ENCODE measurements around the gene FAM168A.

Gene FAM168A

DNA sequence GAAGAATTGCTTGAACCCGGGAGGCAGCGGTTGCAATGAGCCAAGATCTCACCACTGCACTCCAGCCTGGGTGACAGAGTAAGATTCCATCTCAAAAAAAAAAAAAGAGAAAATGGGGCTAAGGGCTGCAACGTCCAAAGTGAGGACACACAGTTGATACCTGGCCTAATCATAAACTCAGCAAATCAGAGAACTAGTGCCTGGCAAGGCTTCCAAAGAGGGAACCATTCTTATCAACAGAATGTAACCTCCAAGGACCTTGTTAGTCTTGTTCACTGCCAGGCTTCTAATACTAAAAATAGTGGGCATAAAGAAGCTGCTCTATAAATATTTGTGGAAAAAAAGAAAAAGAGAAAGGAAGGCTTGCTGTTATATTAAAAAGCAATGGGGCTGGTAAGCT lies 42.3 kb downstream of the FAM168A start:
- no peak for DNase-seq (ENCODE audit: low spot score)

DNA sequence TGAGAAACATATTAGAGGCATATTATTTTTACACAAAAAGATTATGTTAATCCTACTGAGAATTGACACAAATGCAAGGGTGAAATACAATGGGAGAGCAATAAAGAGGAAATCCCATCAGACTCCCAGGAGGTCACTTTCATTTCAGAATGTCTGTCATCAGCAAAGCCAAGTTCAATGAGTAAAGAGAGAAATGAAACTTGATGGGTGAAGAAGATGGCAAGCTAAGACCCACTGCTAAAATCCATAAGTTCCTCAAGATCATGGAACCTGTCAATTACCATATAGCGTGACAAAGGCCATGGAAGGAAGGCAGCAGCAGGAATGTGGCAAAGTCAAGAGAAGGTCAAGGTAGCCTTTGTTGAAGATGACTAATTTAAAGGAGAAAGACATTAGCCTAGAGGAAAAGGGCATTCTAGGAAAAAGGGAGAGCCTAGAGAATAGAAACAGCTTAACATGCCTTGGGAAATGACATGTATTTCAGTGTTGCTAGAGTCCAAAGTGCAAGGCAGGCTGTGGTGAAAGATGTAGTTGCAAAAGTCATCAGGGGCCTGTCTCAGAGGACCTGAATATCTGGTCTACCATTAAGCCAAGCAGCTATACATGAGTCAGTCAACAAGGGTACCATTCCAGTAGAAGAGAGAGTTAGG lies 43.1 kb downstream of the FAM168A start:
- DNase-seq (ENCODE audit: low spot score): no peak

DNA sequence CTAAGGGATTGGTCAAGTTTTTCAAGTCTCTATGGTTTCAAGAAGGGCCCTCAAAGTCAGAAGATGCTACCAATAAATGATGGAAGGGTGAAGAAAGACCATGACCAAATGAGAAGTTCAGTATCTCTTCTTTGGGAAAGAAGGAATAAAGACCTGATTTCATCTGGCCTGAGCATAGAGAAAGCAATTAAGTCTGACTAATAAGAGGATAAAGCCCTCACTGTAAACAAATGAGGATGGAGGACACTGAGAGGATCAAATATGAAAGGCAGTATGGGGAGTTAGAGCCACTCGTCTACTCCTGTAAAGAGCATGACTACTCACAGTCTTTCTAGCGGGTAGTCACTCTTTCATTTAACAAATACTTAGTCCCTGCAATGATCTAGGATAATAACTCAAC lies 44.6 kb downstream of the FAM168A start:
- DNase-seq (ENCODE audit: low spot score): no peak

DNA sequence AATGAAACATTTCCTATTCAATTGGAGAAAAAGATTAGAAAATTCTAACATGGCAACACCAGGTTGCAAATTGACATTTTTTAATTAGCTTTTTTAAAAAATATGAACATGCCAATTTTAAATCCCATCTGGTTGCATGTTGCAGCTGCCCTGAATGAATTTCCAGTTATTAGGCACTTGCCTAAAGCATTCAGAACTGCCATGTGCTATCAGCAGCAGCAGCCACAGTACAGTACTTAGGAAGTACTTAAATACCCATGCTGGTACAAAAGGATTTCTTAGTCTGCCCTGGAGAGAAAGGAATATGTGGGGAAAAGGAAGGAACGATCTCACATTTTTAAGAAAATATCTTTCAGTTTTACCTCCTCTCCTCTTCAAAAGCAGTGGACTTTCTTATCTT lies 46.2 kb downstream of the FAM168A start:
- DNase-seq (ENCODE audit: low spot score): no peak

DNA sequence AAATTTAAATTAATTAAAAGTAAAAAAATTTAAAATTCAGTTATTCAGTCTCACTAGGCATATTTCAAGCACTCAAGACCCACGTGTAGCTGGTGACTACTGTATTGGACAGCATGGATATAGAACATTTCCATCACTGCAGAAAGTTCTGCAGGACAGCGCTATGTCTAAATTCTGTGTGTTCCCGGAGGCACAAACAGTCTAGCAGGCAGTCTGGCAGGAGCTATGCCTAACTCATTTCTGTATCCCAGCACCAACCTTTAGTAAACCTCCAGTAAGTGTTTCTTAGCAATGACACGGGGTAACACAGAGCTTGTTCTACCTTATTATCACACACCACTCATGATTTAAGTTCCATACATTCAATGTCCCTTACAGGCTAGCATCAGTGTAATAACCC lies 48.5 kb downstream of the FAM168A start:
- DNase-seq (ENCODE audit: low spot score): no peak

DNA sequence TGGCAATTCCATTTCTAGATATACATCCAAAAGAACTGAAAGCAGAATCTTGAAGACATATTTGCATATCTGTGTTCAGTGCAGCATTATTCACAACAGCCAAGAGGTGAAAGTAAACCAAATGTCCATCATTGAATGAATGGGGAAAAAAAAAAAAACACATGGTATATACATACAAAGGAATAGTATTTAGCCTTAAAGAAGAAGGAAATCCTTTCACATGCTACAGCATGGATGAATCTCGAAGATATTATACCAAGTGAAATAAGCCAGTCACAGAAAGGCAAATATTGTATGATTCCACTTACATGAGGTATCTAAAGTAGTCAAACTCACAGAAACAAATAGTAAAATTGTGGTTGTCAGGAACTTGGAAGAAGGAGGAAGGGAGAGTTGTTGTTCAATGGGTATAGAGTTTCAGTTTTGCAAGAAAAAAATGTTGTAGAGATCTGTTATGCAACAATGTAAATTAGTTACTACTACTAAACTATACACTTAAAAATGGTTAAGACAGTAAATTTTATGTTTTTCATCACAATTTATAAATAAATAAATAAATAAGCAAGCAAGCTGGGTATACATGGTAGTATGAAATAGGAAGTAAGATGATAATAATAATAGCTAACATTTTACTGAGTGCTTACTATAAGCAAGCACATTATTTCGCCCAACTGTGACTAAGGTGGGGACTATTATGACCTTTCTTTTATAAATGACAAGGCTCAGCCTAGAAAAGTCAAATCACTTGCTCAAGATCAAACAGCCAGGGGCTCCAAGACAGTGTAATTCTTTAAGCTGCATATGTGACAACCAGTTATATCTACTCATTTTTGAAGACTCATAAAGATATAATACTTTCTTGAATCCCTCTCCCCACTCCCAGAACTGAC lies 50.0 kb downstream of the FAM168A start:
- DNase-seq (ENCODE audit: low spot score): no peak

DNA sequence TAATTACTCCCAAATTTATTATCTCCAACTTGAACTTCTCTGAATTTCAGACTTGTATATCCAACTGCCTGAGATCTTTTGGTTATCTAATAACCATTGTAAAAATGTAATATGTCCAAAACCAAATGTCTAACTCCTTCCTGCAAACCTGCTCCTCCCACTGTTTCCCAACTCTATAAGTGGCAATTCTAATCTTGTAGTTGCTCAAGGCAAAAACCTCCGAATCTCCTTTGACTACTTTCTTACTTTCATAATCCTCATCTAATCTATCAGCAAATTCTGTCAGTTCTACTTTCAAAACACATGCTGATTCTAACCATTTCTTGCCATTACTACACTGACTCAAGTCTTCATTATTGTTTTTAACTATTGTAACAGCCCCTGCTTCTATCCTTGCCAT lies 55.7 kb downstream of the FAM168A start:
- DNase-seq (ENCODE audit: low spot score): no peak

DNA sequence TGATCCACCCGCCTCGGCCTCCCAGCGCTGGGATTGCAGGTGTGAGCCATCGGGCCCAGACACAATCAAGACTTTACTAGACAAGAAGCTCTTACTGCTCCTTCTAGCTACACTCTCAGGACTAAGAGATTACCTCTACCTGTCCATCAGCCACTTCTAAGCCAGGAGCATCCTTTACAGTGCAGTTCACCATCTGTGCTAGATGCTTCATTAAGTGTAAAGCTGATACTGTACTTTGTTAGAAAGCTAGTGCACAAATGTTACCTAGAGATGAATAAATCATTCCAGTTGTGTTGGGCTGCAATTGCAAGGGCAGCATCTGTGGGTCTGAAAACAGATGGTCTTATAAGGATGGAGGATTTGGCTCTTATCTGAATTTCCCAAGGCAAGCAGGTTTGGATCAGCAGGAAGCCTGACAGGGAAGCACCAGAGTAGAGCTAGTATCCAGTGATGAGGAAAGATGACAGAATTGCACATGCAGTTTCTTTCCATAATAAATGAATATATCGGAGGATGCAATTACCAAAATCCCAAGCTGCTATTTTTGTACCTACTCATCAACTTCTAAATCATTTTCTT lies 58.3 kb downstream of the FAM168A start:
- no peak for DNase-seq (ENCODE audit: low spot score)

DNA sequence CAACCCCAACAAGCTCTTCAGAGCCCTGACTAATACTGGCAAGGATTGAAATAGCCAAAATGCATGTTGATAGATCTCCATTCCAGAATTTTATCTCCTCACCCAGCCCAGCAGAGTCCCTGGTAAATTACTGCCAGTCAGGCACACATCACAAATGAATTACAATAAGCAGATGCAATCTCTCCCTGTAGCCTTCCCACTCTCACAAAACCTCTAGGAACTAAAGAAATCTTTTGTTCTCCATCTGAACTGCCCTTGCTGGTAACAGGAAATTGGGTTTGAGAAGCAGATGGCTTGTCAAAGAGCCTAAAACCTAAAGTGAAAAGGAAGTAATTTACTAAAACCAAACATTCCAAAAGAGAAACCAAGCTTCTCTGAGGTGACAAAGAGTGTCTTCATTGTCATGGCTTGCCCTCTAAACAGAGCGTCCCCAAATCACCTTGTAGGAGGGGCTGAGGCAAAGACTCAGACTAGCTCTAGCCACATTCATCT lies 59.5 kb downstream of the FAM168A start:
- no peak for DNase-seq (ENCODE audit: low spot score)

DNA sequence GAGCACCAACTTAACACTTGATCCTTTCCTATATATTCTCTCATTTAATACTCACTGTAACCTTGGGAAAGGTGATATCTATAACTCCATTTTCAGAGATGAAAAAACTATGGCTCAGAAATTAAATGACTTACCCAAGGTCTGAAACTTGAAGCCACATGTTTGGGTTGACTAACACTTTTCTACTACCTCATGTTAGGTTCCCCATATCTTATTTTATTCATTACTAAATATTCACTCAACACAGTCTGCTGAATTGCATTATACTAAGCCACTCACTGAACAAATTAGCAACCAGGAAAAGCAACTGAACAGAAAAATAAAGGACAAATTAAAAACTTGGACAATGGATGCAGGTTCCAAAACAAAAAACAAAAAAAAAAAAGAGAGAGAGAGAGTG lies 59.9 kb downstream of the FAM168A start:
- no peak for DNase-seq (ENCODE audit: low spot score)

DNA sequence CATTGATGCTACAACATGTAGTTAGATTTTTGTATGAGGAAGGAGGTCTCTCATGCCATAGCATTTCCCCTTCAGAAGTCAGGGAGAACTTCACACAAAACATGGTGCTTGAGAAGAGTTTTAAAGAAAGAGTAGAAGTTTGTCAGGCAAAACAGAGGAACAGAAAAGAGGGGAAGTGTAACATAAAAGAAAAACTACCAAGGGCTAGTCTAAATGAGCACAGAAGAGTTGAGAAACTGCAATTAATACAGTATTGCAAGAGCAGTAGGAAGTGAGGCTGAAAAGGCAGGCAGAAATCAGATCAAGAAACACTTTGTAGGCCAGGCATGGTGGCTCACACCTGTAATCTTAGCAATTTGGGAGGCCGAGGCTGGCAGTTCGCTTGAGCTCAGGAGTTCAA lies 61.0 kb downstream of the FAM168A start:
- no peak for DNase-seq (ENCODE audit: low spot score)

DNA sequence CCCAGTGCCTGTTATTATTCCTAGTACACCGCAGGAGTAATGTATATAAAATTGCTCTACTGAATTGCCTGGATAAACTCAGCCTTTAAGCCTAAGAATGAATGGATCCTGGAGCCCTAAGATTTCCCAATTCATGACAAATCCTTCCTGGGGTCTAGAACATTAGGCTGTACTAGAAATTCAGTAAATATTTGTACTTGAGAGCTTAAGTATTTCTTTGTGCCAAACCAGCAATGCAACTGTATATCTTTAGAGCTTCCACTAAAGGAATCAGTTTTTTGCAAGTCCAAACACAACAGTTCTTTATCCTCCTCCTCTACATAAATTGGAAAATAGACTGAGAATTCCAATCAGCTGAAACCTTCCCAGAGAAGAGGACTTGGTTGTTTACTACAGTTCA lies 65.6 kb downstream of the FAM168A start:
- no peak for DNase-seq (ENCODE audit: low spot score)

DNA sequence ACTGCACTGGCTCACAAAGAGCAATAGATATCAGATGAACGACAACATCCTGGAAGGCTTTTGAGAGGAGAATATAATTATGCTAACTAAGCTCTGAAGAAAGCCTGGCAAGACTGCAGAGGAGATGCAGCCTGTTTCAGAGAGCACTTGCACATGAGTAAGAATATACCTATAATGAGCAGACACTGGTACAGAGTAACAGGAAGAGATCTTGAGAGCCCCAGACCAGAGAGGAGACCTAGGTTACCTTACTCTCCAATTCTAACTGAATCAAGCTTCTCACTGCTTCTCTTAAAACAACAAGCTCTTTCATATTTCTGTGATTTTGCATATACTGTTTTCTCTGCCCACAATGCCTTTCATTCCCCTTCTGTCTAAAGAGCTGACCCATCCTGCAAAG lies 66.5 kb downstream of the FAM168A start:
- DNase-seq (ENCODE audit: low spot score): no peak

DNA sequence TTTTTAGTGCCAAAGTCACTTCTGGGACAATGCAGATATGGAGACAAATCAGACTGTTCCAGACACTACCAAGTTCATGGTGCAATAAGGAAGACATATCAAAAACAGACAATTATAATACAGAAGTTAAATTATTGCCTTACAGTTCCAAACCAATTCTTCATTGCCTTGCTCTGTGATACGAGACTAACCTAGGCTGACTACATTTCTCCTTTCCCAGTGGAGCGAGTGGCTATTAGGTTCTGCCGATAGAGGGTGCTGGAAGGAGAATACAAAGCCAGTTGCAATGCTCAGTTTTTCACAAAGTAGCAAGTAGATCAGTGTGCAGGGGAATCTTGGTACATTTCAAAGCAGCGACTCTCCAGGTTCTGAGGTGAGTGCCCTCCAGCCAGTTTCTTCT lies 67.8 kb downstream of the FAM168A start:
- DNase-seq (ENCODE audit: low spot score): no peak

DNA sequence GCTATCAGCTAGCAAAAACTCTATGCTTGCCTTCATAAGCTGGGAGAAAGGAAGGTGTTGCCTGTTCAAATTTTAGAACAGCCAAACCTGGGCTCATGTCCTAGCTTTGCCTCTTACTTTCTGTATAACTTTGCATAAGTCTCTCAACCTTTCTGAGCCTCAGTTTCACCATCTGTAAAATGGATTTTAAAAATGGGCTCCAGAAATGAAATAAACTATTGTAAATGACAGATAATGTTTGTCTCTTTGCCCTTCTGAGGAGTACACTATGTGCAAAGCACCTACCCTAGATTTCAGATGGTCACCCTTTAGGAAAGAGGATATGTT lies 68.7 kb downstream of the FAM168A start:
- DNase-seq (ENCODE audit: low spot score): no peak

DNA sequence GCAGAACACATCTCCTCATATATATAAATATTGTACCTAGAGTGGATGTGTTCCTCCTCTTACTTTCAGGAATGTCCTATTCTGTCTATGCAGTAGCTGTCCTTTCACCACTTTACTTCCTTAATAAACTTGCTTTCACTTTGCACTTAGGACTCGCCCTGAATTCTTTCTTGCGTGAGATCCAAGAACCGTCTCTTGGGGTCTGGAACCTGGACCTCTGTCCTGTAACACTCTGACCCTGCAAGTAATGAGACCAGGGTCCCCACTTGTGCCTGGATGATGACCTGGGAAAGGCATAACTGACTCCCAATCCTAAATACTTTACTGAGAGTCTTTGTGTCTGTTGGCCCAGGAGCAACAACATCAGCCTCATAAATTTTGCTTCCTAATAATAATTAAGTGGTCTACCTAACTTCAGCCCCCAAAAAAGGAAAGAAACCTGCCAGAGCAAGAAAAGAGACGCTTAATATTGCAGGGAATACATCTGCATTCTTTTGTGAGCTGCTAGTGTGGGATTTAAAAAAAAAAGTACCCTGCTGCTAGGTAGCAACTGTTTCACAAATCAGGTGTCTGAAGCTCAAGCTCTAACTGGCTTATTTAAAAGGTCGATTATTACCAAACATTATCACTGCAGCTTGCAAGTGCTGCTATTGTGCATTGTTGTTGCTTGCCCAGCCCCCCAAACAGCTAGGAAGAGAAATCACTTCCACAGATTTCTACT lies 69.3 kb downstream of the FAM168A start:
- no peak for DNase-seq (ENCODE audit: low spot score)

DNA sequence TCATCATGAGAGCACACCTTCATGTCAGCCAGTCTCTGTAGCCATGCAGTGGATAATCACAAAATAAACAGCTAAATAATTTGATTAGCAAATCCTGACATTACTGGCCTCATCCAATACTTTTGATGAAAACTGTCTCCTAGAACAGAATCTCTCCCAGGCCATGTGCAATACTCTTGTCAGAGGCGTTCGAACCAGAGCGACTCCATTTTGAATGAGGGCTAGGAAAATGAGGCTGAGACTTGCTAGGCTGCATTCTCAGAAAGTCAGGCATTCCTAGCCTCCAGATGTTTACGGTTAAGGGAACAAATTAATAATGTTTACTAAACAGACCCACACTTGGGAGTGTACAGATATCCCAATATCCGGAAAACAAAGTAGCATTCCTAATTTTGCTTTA lies 69.9 kb downstream of the FAM168A start:
- DNase-seq (ENCODE audit: low spot score): no peak

DNA sequence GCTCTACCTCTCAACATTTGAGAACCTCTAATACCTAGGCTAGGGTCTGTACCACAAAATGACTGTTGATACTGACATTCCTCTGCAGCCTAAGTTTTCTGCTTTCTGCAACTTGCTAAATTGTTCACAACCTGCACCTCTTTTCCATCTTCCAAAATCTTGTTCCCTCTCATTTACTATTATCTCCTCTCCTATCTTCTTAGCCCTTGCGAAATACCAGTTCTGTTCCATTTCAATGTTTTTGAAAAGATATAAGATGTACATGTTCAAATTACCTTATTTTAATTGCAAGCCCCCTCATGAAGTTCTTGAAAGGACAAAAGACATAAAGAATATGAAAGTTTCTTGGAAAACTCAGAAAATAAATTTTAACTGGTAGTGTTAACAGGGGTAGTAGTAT lies 72.3 kb downstream of the FAM168A start:
- no peak for DNase-seq (ENCODE audit: low spot score)

DNA sequence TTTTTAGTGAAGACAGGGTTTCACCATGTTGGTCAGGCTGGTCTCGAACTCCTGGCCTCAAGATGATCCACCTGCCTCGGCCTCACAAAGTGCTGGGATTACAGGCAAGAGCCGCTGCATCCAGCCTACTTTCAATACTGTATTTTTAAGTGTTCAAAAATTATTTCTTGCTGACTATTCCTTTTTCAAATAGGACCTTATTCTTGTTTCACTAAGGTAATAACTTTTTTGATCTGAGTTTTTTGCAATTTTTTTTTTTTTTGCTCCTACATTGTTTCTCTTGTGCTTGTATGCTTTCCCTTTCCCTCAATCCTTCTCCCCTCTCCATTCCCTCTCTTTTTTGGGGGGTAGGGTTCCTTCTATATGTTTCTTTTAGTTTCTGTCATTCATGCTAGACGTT lies 73.1 kb downstream of the FAM168A start:
- DNase-seq (ENCODE audit: low spot score): no peak

DNA sequence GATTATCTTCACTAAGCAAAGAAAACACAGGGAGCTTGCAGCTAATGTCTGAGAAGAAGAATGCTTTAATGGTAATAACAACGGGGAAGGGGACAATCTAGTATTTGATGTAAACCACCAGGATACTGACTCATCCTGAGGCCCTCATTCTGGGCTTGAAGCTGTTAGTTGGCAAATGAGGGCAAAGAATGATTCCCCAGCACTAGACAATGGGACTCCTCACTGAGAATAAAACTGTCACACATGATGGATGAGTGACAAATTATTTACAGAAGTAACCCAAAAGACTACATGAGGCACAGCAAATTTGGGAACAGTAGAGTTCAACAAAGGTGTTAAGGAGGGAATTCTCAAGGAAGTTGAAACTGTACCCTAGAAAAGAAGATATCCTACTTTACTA lies 76.3 kb downstream of the FAM168A start:
- DNase-seq (ENCODE audit: low spot score): no peak

DNA sequence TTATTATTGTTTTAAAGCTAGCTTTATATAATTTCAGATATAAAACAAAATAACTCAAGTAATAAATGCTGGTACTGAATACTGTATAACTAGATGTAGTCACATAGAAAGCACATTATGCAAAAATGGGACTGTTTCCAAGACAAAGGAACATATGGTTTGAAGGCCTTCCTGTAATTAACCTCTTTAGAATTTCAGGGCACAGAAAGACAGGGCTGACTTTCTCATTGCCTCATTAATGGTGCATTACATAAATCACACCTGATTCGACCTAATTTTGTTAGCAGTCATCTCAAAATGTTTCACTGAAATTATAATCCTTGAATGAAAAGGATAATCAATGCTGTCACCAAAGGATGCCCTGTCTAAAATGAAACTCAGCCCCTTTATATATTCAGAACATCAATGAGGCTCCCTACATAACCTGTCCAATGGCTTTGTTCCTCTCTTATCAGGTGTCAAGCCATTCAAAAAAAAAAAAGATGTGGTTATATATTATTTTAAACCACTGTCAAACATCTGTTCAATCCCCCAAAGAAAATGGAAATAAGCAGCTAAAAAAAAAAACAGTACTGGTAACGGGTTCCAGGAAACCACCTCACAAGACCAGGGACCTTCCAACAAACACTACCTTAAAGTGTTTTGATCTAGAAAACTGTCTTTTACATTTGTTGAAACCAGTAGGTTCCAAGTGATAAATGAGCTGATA lies 77.4 kb downstream of the FAM168A start:
- DNase-seq (ENCODE audit: low spot score): no peak

DNA sequence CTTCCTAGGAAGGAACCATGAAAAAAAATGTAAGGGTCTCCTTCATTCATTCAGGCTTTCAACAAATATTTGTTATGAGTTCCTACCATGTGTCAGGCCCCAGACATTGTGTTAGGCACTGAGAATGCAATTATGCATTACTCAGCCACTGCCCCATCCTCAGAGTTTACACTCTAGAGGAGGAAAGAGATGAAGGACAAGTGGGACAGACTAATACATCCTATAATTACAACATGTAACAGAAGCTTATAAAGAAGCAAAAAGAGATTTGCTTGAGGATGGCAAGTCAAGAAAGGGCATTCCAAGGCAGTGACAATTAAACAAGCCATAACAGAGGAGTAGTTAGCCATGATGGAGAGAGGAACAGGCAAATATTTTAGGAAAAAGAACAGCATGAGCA lies 78.6 kb downstream of the FAM168A start:
- no peak for DNase-seq (ENCODE audit: low spot score)

Data from left forelimb (tissue), 1 donor.